ENCODE results near the gene RHOJ.
"Not testable (repeated sequence)": the region's sequence is repeated elsewhere in the genome, so short reads cannot be mapped to it uniquely, and the experiment has no call there.

Gene RHOJ

GRCh38 chr14:63268771-63269170 is 64.5 kb downstream of the RHOJ start:
- DNase-seq (ENCODE audit: low spot score): no peak

- no peak for DNase-seq (ENCODE audit: low spot score)
Measured at GRCh38 chr14:63269561-63270225, 65.5 kb downstream of the RHOJ start.

- no peak for DNase-seq (ENCODE audit: low spot score)
Measured at GRCh38 chr14:63273129-63273528, 68.9 kb downstream of the RHOJ start.

GRCh38 chr14:63273717-63274655 is 69.7 kb downstream of the RHOJ start:
- no peak for DNase-seq (ENCODE audit: low spot score)

- no peak for DNase-seq (ENCODE audit: low spot score)
Measured at GRCh38 chr14:63275611-63276010, 71.4 kb downstream of the RHOJ start.

- no peak for DNase-seq (ENCODE audit: low spot score)
Measured at GRCh38 chr14:63276016-63276415, 71.8 kb downstream of the RHOJ start.

GRCh38 chr14:63276492-63277342 is 72.5 kb downstream of the RHOJ start:
- DNase-seq (ENCODE audit: low spot score): peak; percentile 68

- no peak for DNase-seq (ENCODE audit: low spot score)
Measured at GRCh38 chr14:63277591-63278183, 73.4 kb downstream of the RHOJ start.

- DNase-seq (ENCODE audit: low spot score): not testable (repeated sequence)
Measured at GRCh38 chr14:63279933-63280332, 75.7 kb downstream of the RHOJ start.

GRCh38 chr14:63282997-63283883 is 79.0 kb downstream of the RHOJ start:
- DNase-seq (ENCODE audit: low spot score): no peak

GRCh38 chr14:63283884-63284248 is 79.6 kb downstream of the RHOJ start:
- DNase-seq (ENCODE audit: low spot score): no peak

- no peak for DNase-seq (ENCODE audit: low spot score)
Measured at GRCh38 chr14:63286071-63286470, 81.8 kb downstream of the RHOJ start.

GRCh38 chr14:63287666-63288483 is 83.6 kb downstream of the RHOJ start:
- DNase-seq (ENCODE audit: low spot score): peak; percentile 25

- no peak for DNase-seq (ENCODE audit: low spot score)
Measured at GRCh38 chr14:63288853-63289252, 84.6 kb downstream of the RHOJ start.

- no peak for DNase-seq (ENCODE audit: low spot score)
Measured at GRCh38 chr14:63290741-63291430, 86.6 kb downstream of the RHOJ start.

GRCh38 chr14:63292805-63293204 is 88.6 kb downstream of the RHOJ start:
- no peak for DNase-seq (ENCODE audit: low spot score)

GRCh38 chr14:63295231-63295685 is 91.0 kb downstream of the RHOJ start:
- no peak for DNase-seq (ENCODE audit: low spot score)

GRCh38 chr14:63296060-63296563 is 91.9 kb downstream of the RHOJ start:
- DNase-seq (ENCODE audit: low spot score): no peak

Measured in iPS-NIHi11 (cell line).